T-helper 2 cell treated with Interferon-gamma antibody and Interleukin-4, amounts not matched to agents 5 μg/mL and 100 μg/mL, for 36 hours (primary cell): ENCODE results near the gene SYCN.
"Not testable (repeated sequence)": the region's sequence is repeated elsewhere in the genome, so short reads cannot be mapped to it uniquely, and the experiment has no call there.

Experiments used
- DNase-seq: peaks from one replicate; pipeline ENCODE4 v3.0.0; 2021; ENCODE audit warnings: low spot score
- H3K27ac Mint-ChIP-seq: one replicate; pipeline ENCODE4 v1.8.0; 2021; ENCODE audit warnings: mild to moderate bottlenecking, mixed read lengths
- H3K27me3 Mint-ChIP-seq: one replicate; pipeline ENCODE4 v1.8.0; 2021; ENCODE audit warnings: low read depth, mixed read lengths
- H3K36me3 Mint-ChIP-seq: one replicate; pipeline ENCODE4 v1.8.0; 2021; ENCODE audit warnings: low read depth, mixed read lengths
- H3K4me1 Mint-ChIP-seq: one replicate; pipeline ENCODE4 v1.8.0; 2021; ENCODE audit warnings: low read depth, mixed read lengths
- H3K4me3 Mint-ChIP-seq: one replicate; pipeline ENCODE4 v1.8.0; 2022; ENCODE audit warnings: mild to moderate bottlenecking, moderate library complexity, mixed read lengths
- H3K9me3 Mint-ChIP-seq: one replicate; pipeline ENCODE4 v1.8.0; 2021; ENCODE audit warnings: mixed read lengths

SYCN gene

GRCh38 chr19:39238944-39239343 is 34.9 kb upstream of the SYCN start:
- Mint-ChIP-seq H3K36me3 (no peaks in the 10 kb centered on the region), H3K4me3 (no peak overlapping the region), H3K27me3 (peaks cover 3% of the 10 kb centered on the region), H3K4me1 (peaks cover 7% of the 10 kb centered on the region), H3K9me3 (no peaks in the 10 kb centered on the region), H3K27ac (no peak overlapping the region)
- no peak for DNase-seq

GRCh38 chr19:39238209-39238608 is 34.1 kb upstream of the SYCN start:
- peak overlapping the region; percentile 42 for H3K4me3 Mint-ChIP-seq
- H3K36me3 Mint-ChIP-seq = no peaks in the 10 kb centered on the region

GRCh38 chr19:39237200-39238184 is 33.4 kb upstream of the SYCN start:
- peak overlapping the region; percentile 42 for H3K4me3 Mint-ChIP-seq
- H3K27ac Mint-ChIP-seq = peak overlapping the region; percentile 56
- peaks cover 7% of the 10 kb centered on the region for H3K4me1 Mint-ChIP-seq
- H3K36me3 Mint-ChIP-seq = no peaks in the 10 kb centered on the region
- H3K27me3 Mint-ChIP-seq = peaks cover 3% of the 10 kb centered on the region
- no peaks in the 10 kb centered on the region for H3K9me3 Mint-ChIP-seq
- peak; percentile 24 for DNase-seq

More at GRCh38 chr19:39238209-39238608, 34.1 kb upstream of the SYCN start:
- no peaks in the 10 kb centered on the region for H3K9me3 Mint-ChIP-seq
- peaks cover 7% of the 10 kb centered on the region for H3K4me1 Mint-ChIP-seq
- H3K27ac Mint-ChIP-seq = no peak overlapping the region
- peaks cover 3% of the 10 kb centered on the region for H3K27me3 Mint-ChIP-seq
- DNase-seq = no peak

- no peak overlapping the region for H3K4me3 Mint-ChIP-seq
- DNase-seq = no peak
- H3K27ac Mint-ChIP-seq = no peak overlapping the region
These were observed 32.5 kb upstream of the SYCN start for GRCh38 chr19:39236527-39236926.

GRCh38 chr19:39232708-39233107 is 28.6 kb upstream of the SYCN start:
- DNase-seq = no peak
- no peaks in the 10 kb centered on the region for H3K36me3 Mint-ChIP-seq
- peaks cover 3% of the 10 kb centered on the region for H3K4me1 Mint-ChIP-seq
- no peak overlapping the region for H3K27ac Mint-ChIP-seq
- H3K27me3 Mint-ChIP-seq = peaks cover 7% of the 10 kb centered on the region
- no peaks in the 10 kb centered on the region for H3K9me3 Mint-ChIP-seq
- no peak overlapping the region for H3K4me3 Mint-ChIP-seq

More at GRCh38 chr19:39236527-39236926, 32.5 kb upstream of the SYCN start:
- no peaks in the 10 kb centered on the region for H3K9me3 Mint-ChIP-seq
- H3K36me3 Mint-ChIP-seq = no peaks in the 10 kb centered on the region
- H3K27me3 Mint-ChIP-seq = peaks cover 5% of the 10 kb centered on the region
- peaks cover 7% of the 10 kb centered on the region for H3K4me1 Mint-ChIP-seq

GRCh38 chr19:39230096-39230764 is 26.2 kb upstream of the SYCN start:
- Mint-ChIP-seq H3K4me1 (no peaks in the 10 kb centered on the region), H3K36me3 (no peaks in the 10 kb centered on the region), H3K9me3 (no peaks in the 10 kb centered on the region), H3K27me3 (peaks cover 12% of the 10 kb centered on the region), H3K27ac (no peak overlapping the region), H3K4me3 (no peak overlapping the region)
- no peak for DNase-seq

- H3K9me3 Mint-ChIP-seq = no peaks in the 10 kb centered on the region
- no peak for DNase-seq
- H3K36me3 Mint-ChIP-seq = no peaks in the 10 kb centered on the region
- H3K4me3 Mint-ChIP-seq = no peak overlapping the region
- H3K4me1 Mint-ChIP-seq = no peaks in the 10 kb centered on the region
- H3K27me3 Mint-ChIP-seq = peaks cover 9% of the 10 kb centered on the region
- no peak overlapping the region for H3K27ac Mint-ChIP-seq
These were observed 20.8 kb upstream of the SYCN start for GRCh38 chr19:39224910-39225309.

GRCh38 chr19:39223703-39224279 is 19.7 kb upstream of the SYCN start:
- Mint-ChIP-seq H3K4me1 (no peaks in the 10 kb centered on the region), H3K36me3 (no peaks in the 10 kb centered on the region), H3K27ac (no peak overlapping the region), H3K9me3 (no peaks in the 10 kb centered on the region), H3K4me3 (no peak overlapping the region), H3K27me3 (peaks cover 11% of the 10 kb centered on the region)
- DNase-seq = no peak

- not testable (repeated sequence) for H3K27ac Mint-ChIP-seq, H3K4me1 Mint-ChIP-seq, H3K4me3 Mint-ChIP-seq, H3K9me3 Mint-ChIP-seq, DNase-seq, H3K36me3 Mint-ChIP-seq
- peaks cover 16% of the 10 kb centered on the region for H3K27me3 Mint-ChIP-seq
These were observed 15.0 kb upstream of the SYCN start for GRCh38 chr19:39219108-39219507.

- H3K4me1 Mint-ChIP-seq = no peaks in the 10 kb centered on the region
- H3K36me3 Mint-ChIP-seq = no peaks in the 10 kb centered on the region
- H3K27ac Mint-ChIP-seq = no peak overlapping the region
- H3K9me3 Mint-ChIP-seq = no peaks in the 10 kb centered on the region
- peaks cover 12% of the 10 kb centered on the region for H3K27me3 Mint-ChIP-seq
- no peak overlapping the region for H3K4me3 Mint-ChIP-seq
- no peak for DNase-seq
These were observed 14.4 kb upstream of the SYCN start for GRCh38 chr19:39218230-39219007.

- Mint-ChIP-seq H3K27me3 (peaks cover 12% of the 10 kb centered on the region), H3K27ac (no peak overlapping the region), H3K4me1 (no peaks in the 10 kb centered on the region), H3K36me3 (no peaks in the 10 kb centered on the region), H3K4me3 (no peak overlapping the region), H3K9me3 (no peaks in the 10 kb centered on the region)
- no peak for DNase-seq
These were observed 13.0 kb upstream of the SYCN start for GRCh38 chr19:39217094-39217493.

GRCh38 chr19:39215323-39215722 is 11.3 kb upstream of the SYCN start:
- H3K27ac Mint-ChIP-seq, H3K9me3 Mint-ChIP-seq, DNase-seq, H3K4me3 Mint-ChIP-seq, H3K36me3 Mint-ChIP-seq, H3K4me1 Mint-ChIP-seq: not testable (repeated sequence)
- H3K27me3 Mint-ChIP-seq = peaks cover 12% of the 10 kb centered on the region

GRCh38 chr19:39212375-39212742 is 8.3 kb upstream of the SYCN start:
- Mint-ChIP-seq H3K27ac (no peak overlapping the region), H3K4me1 (no peaks in the 10 kb centered on the region), H3K36me3 (no peaks in the 10 kb centered on the region), H3K9me3 (no peaks in the 10 kb centered on the region), H3K27me3 (peaks cover 10% of the 10 kb centered on the region), H3K4me3 (no peak overlapping the region)
- DNase-seq = peak; percentile 34
